ENCODE results near the gene GSDME. TPM values are rescaled to one million over a fixed set of nuclear protein-coding genes. Genes with fewer than 3 reads are reported as not detected.

GSDME gene
- total and polyA plus RNA-seq, 7 donors = 4.9 to 32.1 (median 14.1) TPM

DNA sequence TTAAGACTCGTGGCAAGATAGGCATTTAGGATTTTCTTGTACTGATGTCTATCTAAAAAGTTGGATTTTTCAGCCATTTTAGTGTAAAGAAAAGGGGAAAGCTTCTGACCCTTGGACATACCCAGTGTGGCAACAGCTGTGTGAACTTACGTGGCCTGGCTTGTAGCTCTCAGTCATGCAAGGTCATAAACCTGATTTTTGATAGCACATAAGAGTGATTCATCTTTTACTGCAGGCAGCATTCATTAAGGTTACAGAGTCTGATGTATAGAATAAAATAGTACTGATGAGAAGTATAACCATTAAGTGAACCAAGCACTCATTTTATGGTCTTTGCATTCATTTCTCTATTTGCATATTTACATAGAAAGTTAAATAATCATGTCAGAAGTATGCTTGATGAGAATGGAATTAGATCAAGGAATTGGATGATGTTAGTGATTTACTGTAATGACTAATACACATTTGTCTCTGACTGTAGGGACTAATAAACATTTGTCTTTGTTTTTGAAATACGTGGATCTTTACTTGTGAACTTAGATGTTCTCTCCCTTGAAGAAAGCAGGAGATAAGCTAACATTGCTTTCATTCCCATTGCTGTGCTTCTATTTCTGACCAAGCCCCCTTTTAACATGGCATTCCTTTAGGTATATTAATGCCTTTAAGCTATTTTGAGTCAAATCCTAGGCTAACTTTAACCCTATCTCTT, 88.2 kb downstream of the GSDME start:
- no peak overlapping the region for H3K4me3 ChIP-seq
- H3K9me3 ChIP-seq = no peaks in the 10 kb centered on the region
- ATAC-seq (peak in 3 of 4 donors; percentile 77 to 93 (median 92)), DNase-seq (no peak)
- intact Hi-C loops (cut with DNase I) = loop anchor here (5.0 to 10.0 kb wide), 4 partner anchors 92 to 377 kb away; no protein-coding TSS in a partner anchor
- TF ChIP-seq, protein P1, sequence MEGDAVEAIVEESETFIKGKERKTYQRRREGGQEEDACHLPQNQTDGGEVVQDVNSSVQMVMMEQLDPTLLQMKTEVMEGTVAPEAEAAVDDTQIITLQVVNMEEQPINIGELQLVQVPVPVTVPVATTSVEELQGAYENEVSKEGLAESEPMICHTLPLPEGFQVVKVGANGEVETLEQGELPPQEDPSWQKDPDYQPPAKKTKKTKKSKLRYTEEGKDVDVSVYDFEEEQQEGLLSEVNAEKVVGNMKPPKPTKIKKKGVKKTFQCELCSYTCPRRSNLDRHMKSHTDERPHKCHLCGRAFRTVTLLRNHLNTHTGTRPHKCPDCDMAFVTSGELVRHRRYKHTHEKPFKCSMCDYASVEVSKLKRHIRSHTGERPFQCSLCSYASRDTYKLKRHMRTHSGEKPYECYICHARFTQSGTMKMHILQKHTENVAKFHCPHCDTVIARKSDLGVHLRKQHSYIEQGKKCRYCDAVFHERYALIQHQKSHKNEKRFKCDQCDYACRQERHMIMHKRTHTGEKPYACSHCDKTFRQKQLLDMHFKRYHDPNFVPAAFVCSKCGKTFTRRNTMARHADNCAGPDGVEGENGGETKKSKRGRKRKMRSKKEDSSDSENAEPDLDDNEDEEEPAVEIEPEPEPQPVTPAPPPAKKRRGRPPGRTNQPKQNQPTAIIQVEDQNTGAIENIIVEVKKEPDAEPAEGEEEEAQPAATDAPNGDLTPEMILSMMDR (IDR thresholded peaks at IDR 0.05) = no peak
- H3K4me1 ChIP-seq = no peaks in the 10 kb centered on the region
- WGBS, 3 donors = 49 to 53% (median 50%) methylated on average over 3 of the region's 3 CpGs
- no peaks in the 10 kb centered on the region for H3K27me3 ChIP-seq (ENCODE audit: insufficient read depth in 3 of 3, low read length in 2 of 3)
- no peak overlapping the region for H3K27ac ChIP-seq
- peaks cover 0 to 15% of the 10 kb centered on the region in 2 donors for H3K36me3 ChIP-seq (ENCODE audit: insufficient read depth in 1 of 2, low read depth in 1 of 2)

DNA sequence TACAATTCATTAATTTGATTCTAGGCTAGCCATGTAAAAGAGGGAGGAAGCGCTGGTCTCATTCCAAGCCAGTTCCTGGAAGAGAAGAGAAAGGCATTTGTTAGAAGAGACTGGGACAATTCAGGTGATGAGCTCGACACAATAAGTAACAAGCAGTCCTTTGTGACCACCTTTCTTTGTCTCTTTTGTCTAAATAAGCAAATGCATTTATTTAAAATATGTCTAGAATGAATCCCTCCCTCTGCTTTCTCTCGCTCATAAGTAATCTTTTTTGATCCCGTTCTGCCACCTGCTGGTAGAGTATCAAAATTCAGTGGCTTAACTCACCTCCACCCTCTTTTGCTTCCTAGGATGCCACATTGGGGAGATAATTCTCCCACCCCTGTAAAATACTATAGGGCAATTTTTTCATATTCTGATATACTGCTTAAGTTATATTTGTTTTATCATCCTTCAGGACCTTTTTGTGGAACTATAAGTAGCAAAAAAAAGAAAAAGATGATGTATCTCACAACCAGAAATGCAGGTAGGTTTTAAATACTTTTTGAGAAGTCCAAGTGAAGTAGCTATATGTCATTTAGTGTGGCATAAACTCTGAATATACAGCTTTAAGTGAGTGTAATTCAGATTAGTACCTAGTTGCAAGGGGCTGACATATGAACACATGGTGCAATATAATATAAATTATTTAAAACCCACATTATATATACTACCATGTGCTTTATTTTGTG, 91.5 kb downstream of the GSDME start:
- DNase-seq (no peak), ATAC-seq (peak in 3 of 4 donors; percentile 68 to 79 (median 68))
- Histone ChIP-seq H3K9me3 (no peaks in the 10 kb centered on the region), H3K4me3 (no peak overlapping the region), H3K27ac (no peak overlapping the region), H3K4me1 (no peaks in the 10 kb centered on the region), H3K36me3 (ENCODE audit: insufficient read depth in 1 of 2, low read depth in 1 of 2) (peaks cover 0 to 11% of the 10 kb centered on the region in 2 donors), H3K27me3 (ENCODE audit: insufficient read depth in 3 of 3, low read length in 2 of 3) (no peaks in the 10 kb centered on the region)
- TF ChIP-seq, protein P1 (IDR thresholded peaks at IDR 0.05) = peak; percentile 70
- WGBS, 3 donors = 26 to 27% (median 27%) methylated on average over 4 of the region's 4 CpGs
- intact Hi-C loops (cut with DNase I) = loop anchor here (5.0 to 10.0 kb wide), 4 partner anchors 88 to 373 kb away; no protein-coding TSS in a partner anchor

DNA sequence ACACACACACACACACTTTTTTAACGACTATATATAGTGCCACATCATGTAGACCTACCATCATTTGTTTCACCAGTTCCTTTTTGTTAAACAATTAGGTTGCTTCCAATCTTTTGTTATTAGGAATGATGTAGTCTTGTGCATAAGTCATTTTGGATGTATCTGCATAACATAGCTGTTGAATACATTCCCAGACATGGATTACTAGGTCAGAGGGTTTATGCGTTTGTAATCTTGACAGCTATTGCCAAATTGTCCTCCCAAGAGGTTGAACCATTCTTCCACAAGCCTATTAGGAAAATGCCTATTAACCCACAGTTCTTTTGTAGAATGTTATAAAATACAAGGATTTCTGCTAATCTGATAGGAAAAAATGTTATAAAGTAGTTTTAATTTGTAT, 96.7 kb downstream of the GSDME start:
- intact Hi-C loops (cut with DNase I) = loop anchor here in 1 of 2 donors (5.0 to 10.0 kb wide), 2 partner anchors 253 to 366 kb away; no protein-coding TSS in a partner anchor
- TF ChIP-seq, protein P1 (IDR thresholded peaks at IDR 0.05) = no peak
- Histone ChIP-seq H3K4me3 (no peak overlapping the region), H3K9me3 (no peaks in the 10 kb centered on the region), H3K36me3 (ENCODE audit: insufficient read depth in 1 of 2, low read depth in 1 of 2) (no peaks in the 10 kb centered on the region), H3K27me3 (ENCODE audit: insufficient read depth in 3 of 3, low read length in 2 of 3) (no peaks in the 10 kb centered on the region), H3K27ac (no peak overlapping the region), H3K4me1 (no peaks in the 10 kb centered on the region)
- DNase-seq (no peak), ATAC-seq (peak in 1 of 4 donors; percentile 44)
- WGBS, 3 donors = 49 to 51% (median 49%) methylated on average over 2 of the region's 2 CpGs

DNA sequence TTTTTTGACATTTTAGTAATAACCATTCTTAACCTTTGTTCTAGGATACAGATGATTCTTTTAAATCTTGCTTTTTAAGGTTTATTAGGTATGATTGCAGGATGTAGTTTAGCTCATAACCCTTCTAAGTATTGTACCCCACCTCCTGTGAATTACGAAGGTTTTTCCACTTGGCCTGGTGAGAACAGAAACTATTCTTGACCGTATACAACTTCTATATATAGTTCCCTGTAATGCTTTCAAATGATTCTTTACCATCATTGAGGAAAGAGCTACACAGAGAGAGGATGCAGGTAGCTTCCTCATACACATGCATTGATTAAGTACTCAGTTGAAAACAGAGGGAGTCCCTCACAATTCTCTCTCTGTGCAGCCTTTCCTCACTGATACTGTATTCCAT, 97.8 kb downstream of the GSDME start:
- ATAC-seq = no peak
- no peak for DNase-seq
- H3K27me3 ChIP-seq (ENCODE audit: insufficient read depth in 3 of 3, low read length in 2 of 3) = no peaks in the 10 kb centered on the region
- no peaks in the 10 kb centered on the region for H3K36me3 ChIP-seq (ENCODE audit: insufficient read depth in 1 of 2, low read depth in 1 of 2)
- 48 to 67% (median 63%) methylated on average over 2 of the region's 2 CpGs for WGBS, 3 donors
- no peak overlapping the region for H3K4me3 ChIP-seq
- H3K4me1 ChIP-seq = no peaks in the 10 kb centered on the region
- H3K9me3 ChIP-seq = no peaks in the 10 kb centered on the region
- TF ChIP-seq, protein P1 (IDR thresholded peaks at IDR 0.05) = no peak
- intact Hi-C loops (cut with DNase I) = no loop called here
- no peak overlapping the region for H3K27ac ChIP-seq

Data from psoas muscle (tissue), 8 donors.